ENCODE results near the gene BUB3.

GRCh38 chr10:123180101-123181090, 26.2 kb downstream of the BUB3 start:
- TF ChIP-seq CTCF (IDR thresholded peaks at IDR 0.05), result no peak
- TF ChIP-seq POLR2A (IDR thresholded peaks at IDR 0.05), result no peak
- TF ChIP-seq EP300 (IDR thresholded peaks at IDR 0.05), result no peak

All from tibial nerve (tissue), 4 donors.